Adrenal gland (tissue), 12 donors: ENCODE measurements around the gene CCDC187. TPM values are rescaled to one million over a fixed set of nuclear protein-coding genes. Genes with fewer than 3 reads are reported as not detected.

Experiments used
- DNase-seq, 7 donors: peaks; one replicate each; pipeline ENCODE4 v3.0.0-alpha.2; 2019 to 2020
- H3K27ac ChIP-seq, 5 donors: fragments of 200-600 bp; sonication (generic) in 4 of 5; 1 replicate in 3 of 5; 2 replicates in 2 of 5; pipeline versions ENCODE4 v1.5.1 to v1.8.0; 2016 to 2020; ENCODE audit warnings: mild to moderate bottlenecking in 1 of 5
- H3K27me3 ChIP-seq: fragments of 200-600 bp; 2 replicates; pipeline ENCODE4 v1.8.0; 2021
- H3K36me3 ChIP-seq, 2 donors: fragments of 200-600 bp; replicated peaks in 1 of 2; 1 replicate in 1 of 2; 2 replicates in 1 of 2; pipeline versions ENCODE4 v1.5.1 to v1.8.0; 2018 to 2022
- H3K4me1 ChIP-seq, 2 donors: fragments of 200-600 bp; replicated peaks in 1 of 2; 1 replicate in 1 of 2; 2 replicates in 1 of 2; pipeline versions ENCODE4 v1.5.1 to v1.8.0; 2018 to 2021
- H3K4me3 ChIP-seq, 4 donors: fragments of 200-600 bp; sonication (generic) in 3 of 4; one replicate each; pipeline ENCODE4 v1.5.1; 2016 to 2018
- H3K9me3 ChIP-seq, 3 donors: fragments of 200-600 bp; sonication (generic) in 1 of 3; replicated peaks in 1 of 3; 1 replicate in 2 of 3; 2 replicates in 1 of 3; pipeline versions ENCODE4 v1.5.1 to v1.8.0; 2016 to 2021
- CTCF ChIP-seq, 6 experiments: fragments of 450-650 bp in 4 of 6; fragments of 200-600 bp in 2 of 6; sonication (generic) in 1 of 6; IDR thresholded peaks; 1 replicate in 5 of 6; 2 replicates in 1 of 6; pipeline versions ENCODE4 v1.5.1 to v1.8.0; 2016 to 2021; ENCODE audit warnings: antibody characterized with exemption in 6 of 6, mild to moderate bottlenecking in 2 of 6, moderate library complexity in 1 of 6
- POLR2A ChIP-seq, 2 donors: fragments of 450-650 bp; IDR thresholded peaks; one replicate each; pipeline ENCODE4 v1.6.1; 2017; ENCODE audit warnings: antibody characterized with exemption in 2 of 2, mild to moderate bottlenecking in 2 of 2, moderate library complexity in 1 of 2
- WGBS, 4 donors: extraction: QIAGEN DNeasy Blood & Tissue Kit in 2 of 4; methylation state at CpG; one replicate each; pipeline versions ENCODE4 v1.1.5 to v1.1.7; 2013 to 2017; 5-methylcytosine and 5-hydroxymethylcytosine counted together
- intact Hi-C, 2 donors: fragments of 100-400 bp; cut with DNase I; formaldehyde crosslinking; loops; one replicate each; pipeline versions ENCODE4 v1.14.1 to v1.15.0; 2022 to 2023
- polyA plus RNA-seq, 3 donors: library from polyadenylated mRNA; stranded (reverse); fragments of 200-250 nt in 2 of 3; fragments of 350-450 nt in 1 of 3; fragmentation: Illumina TruSeq in 1 of 3; extraction: RNeasy Lipid Tissue Mini Kit (QIAGEN cat#74804) in 1 of 3; gene quantifications; one replicate each; pipeline ENCODE4 v1.2.3, GENCODE V29; 2013 to 2014
- total RNA-seq, 9 donors: library from RNA; depleted of rRNA in 4 of 9; stranded (reverse); fragments of >200 nt in 4 of 9; fragments of 120-200 nt in 1 of 9; fragmentation: NEBNext Ultra II Directional in 1 of 9; extraction: Animal tissue kit (Norgen Biotek cat#: 25700) in 1 of 9; gene quantifications; one replicate each; pipeline versions ENCODE4 v1.1.0 to v1.2.4, GENCODE V29; 2013 to 2023
- donor health status: healthy with polysubstance abuse.
- donor health status: Bipolar disorder and iron deficiency.
- donor health status: DM: yes; HTN: yes; CAD: no.
- donor health status: DM: no; HTN: no; CAD: no.
- donor health status: DM: no; HTN: no; CAD: no.
- donor health status: DM: yes; HTN: yes; CAD: no.

Gene CCDC187
- total and polyA plus RNA-seq, 12 donors: under 0.01 to 0.44 (median 0.08) TPM; not detected in 1

GRCh38 chr9:136248951-136249876 is 54.7 kb downstream of the CCDC187 start:
- H3K27ac ChIP-seq: peak overlapping the region in 2 of 5 donors; percentile 3 to 56
- 59 to 77% (median 69%) methylated on average over 20 to 30 of the region's 30 CpGs for WGBS, 4 donors
- intact Hi-C loops: no loop called here

GRCh38 chr9:136247947-136248637 is 55.8 kb downstream of the CCDC187 start:
- TF ChIP-seq POLR2A (IDR thresholded peaks at IDR 0.05): no peak
- no peak for TF ChIP-seq CTCF (IDR thresholded peaks at IDR 0.05)
- intact Hi-C loops: no loop called here
- Histone ChIP-seq H3K27me3 (no peaks in the 10 kb centered on the region), H3K4me1 (peaks cover 12 to 32% of the 10 kb centered on the region in 2 donors), H3K9me3 (no peaks in the 10 kb centered on the region), H3K36me3 (no peaks in the 10 kb centered on the region), H3K4me3 (no peak overlapping the region), H3K27ac (no peak overlapping the region)
- no peak for DNase-seq
- WGBS, 4 donors: 91 to 93% (median 91%) methylated on average over 20 to 24 of the region's 24 CpGs

More at GRCh38 chr9:136248951-136249876, 54.7 kb downstream of the CCDC187 start:
- TF ChIP-seq POLR2A (IDR thresholded peaks at IDR 0.05) (no peak), CTCF (IDR thresholded peaks at IDR 0.05) (no peak)
- Histone ChIP-seq H3K4me3 (no peak overlapping the region), H3K9me3 (no peaks in the 10 kb centered on the region), H3K4me1 (peaks cover 16 to 24% of the 10 kb centered on the region in 2 donors), H3K36me3 (no peaks in the 10 kb centered on the region), H3K27me3 (no peaks in the 10 kb centered on the region)
- DNase-seq: no peak

- Histone ChIP-seq H3K4me1 (peaks cover 12 to 32% of the 10 kb centered on the region in 2 donors), H3K9me3 (no peaks in the 10 kb centered on the region), H3K4me3 (no peak overlapping the region), H3K36me3 (no peaks in the 10 kb centered on the region), H3K27ac (no peak overlapping the region), H3K27me3 (no peaks in the 10 kb centered on the region)
- DNase-seq: no peak
- TF ChIP-seq CTCF (IDR thresholded peaks at IDR 0.05) (no peak), POLR2A (IDR thresholded peaks at IDR 0.05) (no peak)
- 64 to 79% (median 71%) methylated on average over 7 to 9 of the region's 9 CpGs for WGBS, 4 donors
- intact Hi-C loops: no loop called here
Measured at GRCh38 chr9:136247551-136247916, 56.4 kb downstream of the CCDC187 start.

- H3K27ac ChIP-seq: no peak overlapping the region
Measured at GRCh38 chr9:136246849-136247550, 56.9 kb downstream of the CCDC187 start.

More at GRCh38 chr9:136246849-136247550, 56.9 kb downstream of the CCDC187 start:
- 81 to 86% (median 85%) methylated on average over 26 of the region's 26 CpGs for WGBS, 4 donors
- Histone ChIP-seq H3K9me3 (no peaks in the 10 kb centered on the region), H3K27me3 (no peaks in the 10 kb centered on the region), H3K4me3 (no peak overlapping the region), H3K36me3 (no peaks in the 10 kb centered on the region), H3K4me1 (peaks cover 12 to 32% of the 10 kb centered on the region in 2 donors)
- DNase-seq: no peak
- TF ChIP-seq POLR2A (IDR thresholded peaks at IDR 0.05): no peak
- TF ChIP-seq CTCF (IDR thresholded peaks at IDR 0.05): no peak
- intact Hi-C loops: no loop called here
